ENCODE measurements around the gene NT5DC1. TPM values are rescaled to one million over a fixed set of nuclear protein-coding genes. Genes with fewer than 3 reads are reported as not detected.

The NT5DC1 gene
- total RNA-seq, 1 experiment from 2014 or later, result 63.7 TPM

DNA sequence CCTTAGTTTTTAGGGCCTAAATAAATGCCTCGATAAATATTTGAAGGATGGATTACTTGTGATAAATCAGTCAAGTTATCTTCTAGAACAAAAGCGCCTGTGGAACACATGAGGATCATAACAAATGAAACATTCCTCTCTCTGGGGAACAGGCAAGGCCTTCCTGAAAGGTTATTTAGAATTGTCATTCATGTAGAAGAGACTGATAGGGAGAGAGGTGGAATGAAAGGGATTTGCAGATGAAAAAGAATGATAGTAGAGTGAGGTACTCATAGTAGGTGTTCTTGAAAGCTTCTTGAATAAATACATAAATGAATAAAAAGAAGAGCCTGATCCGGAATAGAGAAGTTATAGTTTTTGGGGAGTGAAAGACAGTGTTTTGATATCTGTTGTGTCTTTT, 122.7 kb downstream of the NT5DC1 start:
- ATAC-seq (no peak), DNase-seq (ENCODE audit: low read depth, low spot score) (no peak)
- Histone ChIP-seq H3K9ac (ENCODE audit: low read length) (no peak overlapping the region), H3K4me2 (ENCODE audit: low read length) (no peak overlapping the region), H3K9me3 (ENCODE audit: control insufficient read depth in 1 of 2, insufficient read depth in 1 of 2, low read depth in 1 of 2, low read length in 2 of 2) (no peaks in the 10 kb centered on the region), H3K36me3 (ENCODE audit: control insufficient read depth in 1 of 2, insufficient read depth in 2 of 2, low read length in 2 of 2) (no peaks in the 10 kb centered on the region), H4K20me1 (ENCODE audit: insufficient read depth) (no peaks in the 10 kb centered on the region), H3K9me2 (ENCODE audit: insufficient read depth) (no peaks in the 10 kb centered on the region), H3K27me3 (ENCODE audit: insufficient read depth, low read length) (no peaks in the 10 kb centered on the region), H2AFZ (ENCODE audit: low read depth, low read length, poor library complexity, severe bottlenecking) (no peak overlapping the region), H3K4me3 (replicated peaks in 1 of 2; ENCODE audit: low read depth in 1 of 2, low read length in 2 of 2) (no peak overlapping the region), H3K79me2 (ENCODE audit: insufficient read depth, low read length) (no peaks in the 10 kb centered on the region), H3K27ac (ENCODE audit: low read depth, low read length) (no peak overlapping the region), H3K4me1 (ENCODE audit: control insufficient read depth in 1 of 2, insufficient read depth in 2 of 2, low read length in 2 of 2) (no peaks in the 10 kb centered on the region)
- intact Hi-C loops (cut with micrococcal nuclease), result no loop called here
- BruUV-seq (replicated peaks), result no TSS peak
- ChIA-PET CTCF (no interaction called here), POLR2A (interaction anchor here (1.5 kb wide), 1 partner anchor 12 kb away, joined by 4 read pairs; no protein-coding TSS in a partner anchor), RAD21 (ENCODE audit: low non-redundant PET in 1 of 2, low total read pairs in 2 of 2, uncharacterized antibody in 2 of 2, unreplicated experiment in 2 of 2) (no interaction called here)
- TF ChIP-seq FOSL1 (IDR thresholded peaks at IDR 0.05; ENCODE audit: low read depth) (no peak), CEBPB (IDR thresholded peaks at IDR 0.05; ENCODE audit: low read depth) (no peak), SIN3A (IDR thresholded peaks at IDR 0.05; ENCODE audit: low read depth) (no peak), CBX3 (IDR thresholded peaks at IDR 0.05; ENCODE audit: low read depth) (no peak), POLR2AphosphoS5 (IDR thresholded peaks at IDR 0.05; ENCODE audit: low read depth, low read length) (no peak), SRF (IDR thresholded peaks at IDR 0.05; ENCODE audit: low read depth) (no peak), EZH2phosphoT487 (IDR thresholded peaks at IDR 0.05; ENCODE audit: borderline replicate concordance) (no peak), ATF3 (IDR thresholded peaks at IDR 0.05) (no peak), SP1 (IDR thresholded peaks at IDR 0.05; ENCODE audit: low read depth) (no peak), JUND (IDR thresholded peaks at IDR 0.05) (no peak), EZH2 (IDR thresholded peaks at IDR 0.05) (no peak), ELF1 (IDR thresholded peaks at IDR 0.05; ENCODE audit: borderline replicate concordance, low read depth) (no peak), EGR1 (IDR thresholded peaks at IDR 0.05; ENCODE audit: low read depth) (no peak), ZFX (IDR thresholded peaks at IDR 0.05) (no peak), ZNF274 (IDR thresholded peaks at IDR 0.05; ENCODE audit: low read depth, low read length) (no peak), RAD21 (IDR thresholded peaks at IDR 0.05; ENCODE audit: low read depth) (no peak)
- TF ChIP-seq, protein P1, sequence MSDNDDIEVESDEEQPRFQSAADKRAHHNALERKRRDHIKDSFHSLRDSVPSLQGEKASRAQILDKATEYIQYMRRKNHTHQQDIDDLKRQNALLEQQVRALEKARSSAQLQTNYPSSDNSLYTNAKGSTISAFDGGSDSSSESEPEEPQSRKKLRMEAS (IDR thresholded peaks at IDR 0.05), result no peak
- TF ChIP-seq, protein P2, sequence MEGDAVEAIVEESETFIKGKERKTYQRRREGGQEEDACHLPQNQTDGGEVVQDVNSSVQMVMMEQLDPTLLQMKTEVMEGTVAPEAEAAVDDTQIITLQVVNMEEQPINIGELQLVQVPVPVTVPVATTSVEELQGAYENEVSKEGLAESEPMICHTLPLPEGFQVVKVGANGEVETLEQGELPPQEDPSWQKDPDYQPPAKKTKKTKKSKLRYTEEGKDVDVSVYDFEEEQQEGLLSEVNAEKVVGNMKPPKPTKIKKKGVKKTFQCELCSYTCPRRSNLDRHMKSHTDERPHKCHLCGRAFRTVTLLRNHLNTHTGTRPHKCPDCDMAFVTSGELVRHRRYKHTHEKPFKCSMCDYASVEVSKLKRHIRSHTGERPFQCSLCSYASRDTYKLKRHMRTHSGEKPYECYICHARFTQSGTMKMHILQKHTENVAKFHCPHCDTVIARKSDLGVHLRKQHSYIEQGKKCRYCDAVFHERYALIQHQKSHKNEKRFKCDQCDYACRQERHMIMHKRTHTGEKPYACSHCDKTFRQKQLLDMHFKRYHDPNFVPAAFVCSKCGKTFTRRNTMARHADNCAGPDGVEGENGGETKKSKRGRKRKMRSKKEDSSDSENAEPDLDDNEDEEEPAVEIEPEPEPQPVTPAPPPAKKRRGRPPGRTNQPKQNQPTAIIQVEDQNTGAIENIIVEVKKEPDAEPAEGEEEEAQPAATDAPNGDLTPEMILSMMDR (IDR thresholded peaks at IDR 0.05 in 2 of 3, conservative IDR thresholded peaks at IDR 0.05 in 1 of 3; ENCODE audit: borderline replicate concordance in 1 of 3, insufficient read depth in 1 of 3, low read depth in 2 of 3, low read length in 2 of 3), result no peak
- TF ChIP-seq, protein P3, sequence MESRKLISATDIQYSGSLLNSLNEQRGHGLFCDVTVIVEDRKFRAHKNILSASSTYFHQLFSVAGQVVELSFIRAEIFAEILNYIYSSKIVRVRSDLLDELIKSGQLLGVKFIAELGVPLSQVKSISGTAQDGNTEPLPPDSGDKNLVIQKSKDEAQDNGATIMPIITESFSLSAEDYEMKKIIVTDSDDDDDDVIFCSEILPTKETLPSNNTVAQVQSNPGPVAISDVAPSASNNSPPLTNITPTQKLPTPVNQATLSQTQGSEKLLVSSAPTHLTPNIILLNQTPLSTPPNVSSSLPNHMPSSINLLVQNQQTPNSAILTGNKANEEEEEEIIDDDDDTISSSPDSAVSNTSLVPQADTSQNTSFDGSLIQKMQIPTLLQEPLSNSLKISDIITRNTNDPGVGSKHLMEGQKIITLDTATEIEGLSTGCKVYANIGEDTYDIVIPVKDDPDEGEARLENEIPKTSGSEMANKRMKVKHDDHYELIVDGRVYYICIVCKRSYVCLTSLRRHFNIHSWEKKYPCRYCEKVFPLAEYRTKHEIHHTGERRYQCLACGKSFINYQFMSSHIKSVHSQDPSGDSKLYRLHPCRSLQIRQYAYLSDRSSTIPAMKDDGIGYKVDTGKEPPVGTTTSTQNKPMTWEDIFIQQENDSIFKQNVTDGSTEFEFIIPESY (IDR thresholded peaks at IDR 0.05; ENCODE audit: extremely low read depth, insufficient replicate concordance, low read length), result no peak
- TF ChIP-seq, protein P4, sequence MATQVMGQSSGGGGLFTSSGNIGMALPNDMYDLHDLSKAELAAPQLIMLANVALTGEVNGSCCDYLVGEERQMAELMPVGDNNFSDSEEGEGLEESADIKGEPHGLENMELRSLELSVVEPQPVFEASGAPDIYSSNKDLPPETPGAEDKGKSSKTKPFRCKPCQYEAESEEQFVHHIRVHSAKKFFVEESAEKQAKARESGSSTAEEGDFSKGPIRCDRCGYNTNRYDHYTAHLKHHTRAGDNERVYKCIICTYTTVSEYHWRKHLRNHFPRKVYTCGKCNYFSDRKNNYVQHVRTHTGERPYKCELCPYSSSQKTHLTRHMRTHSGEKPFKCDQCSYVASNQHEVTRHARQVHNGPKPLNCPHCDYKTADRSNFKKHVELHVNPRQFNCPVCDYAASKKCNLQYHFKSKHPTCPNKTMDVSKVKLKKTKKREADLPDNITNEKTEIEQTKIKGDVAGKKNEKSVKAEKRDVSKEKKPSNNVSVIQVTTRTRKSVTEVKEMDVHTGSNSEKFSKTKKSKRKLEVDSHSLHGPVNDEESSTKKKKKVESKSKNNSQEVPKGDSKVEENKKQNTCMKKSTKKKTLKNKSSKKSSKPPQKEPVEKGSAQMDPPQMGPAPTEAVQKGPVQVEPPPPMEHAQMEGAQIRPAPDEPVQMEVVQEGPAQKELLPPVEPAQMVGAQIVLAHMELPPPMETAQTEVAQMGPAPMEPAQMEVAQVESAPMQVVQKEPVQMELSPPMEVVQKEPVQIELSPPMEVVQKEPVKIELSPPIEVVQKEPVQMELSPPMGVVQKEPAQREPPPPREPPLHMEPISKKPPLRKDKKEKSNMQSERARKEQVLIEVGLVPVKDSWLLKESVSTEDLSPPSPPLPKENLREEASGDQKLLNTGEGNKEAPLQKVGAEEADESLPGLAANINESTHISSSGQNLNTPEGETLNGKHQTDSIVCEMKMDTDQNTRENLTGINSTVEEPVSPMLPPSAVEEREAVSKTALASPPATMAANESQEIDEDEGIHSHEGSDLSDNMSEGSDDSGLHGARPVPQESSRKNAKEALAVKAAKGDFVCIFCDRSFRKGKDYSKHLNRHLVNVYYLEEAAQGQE (IDR thresholded peaks at IDR 0.05; ENCODE audit: low read depth), result no peak
